HG03439 (cell line): Measurements from ENCODE around the gene EEPD1.
A peak's percentile ranks its signal among the peaks of the same experiment; 100 is the strongest.

Experiments used
- ATAC-seq: cut with Tn5 transposase; IDR thresholded peaks from one replicate; pipeline ENCODE4 v1.9.1; 2021; ENCODE audit warnings: mild to moderate bottlenecking, moderate library complexity; ENCODE audit not compliant: unreplicated experiment

Gene EEPD1

DNA sequence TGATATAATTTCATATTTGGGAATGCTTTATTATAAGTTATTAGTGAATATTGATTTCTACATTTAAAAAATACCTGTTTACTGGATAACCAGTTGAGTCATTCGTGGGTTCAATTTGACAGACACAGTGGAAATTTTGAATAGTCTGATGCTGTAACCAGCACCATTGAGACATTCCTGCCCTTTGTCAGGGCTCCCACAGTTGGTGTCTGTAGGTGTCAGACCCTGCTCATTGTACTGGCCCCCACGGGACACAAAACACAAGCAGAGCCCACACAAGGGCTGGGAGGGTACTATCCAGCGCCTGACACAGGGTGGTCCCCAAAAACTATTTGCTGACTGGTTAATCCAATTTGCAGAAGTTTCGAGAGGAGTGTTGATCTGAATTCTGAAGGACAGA lies 35.9 kb downstream of the EEPD1 start:
- ATAC-seq = no peak

DNA sequence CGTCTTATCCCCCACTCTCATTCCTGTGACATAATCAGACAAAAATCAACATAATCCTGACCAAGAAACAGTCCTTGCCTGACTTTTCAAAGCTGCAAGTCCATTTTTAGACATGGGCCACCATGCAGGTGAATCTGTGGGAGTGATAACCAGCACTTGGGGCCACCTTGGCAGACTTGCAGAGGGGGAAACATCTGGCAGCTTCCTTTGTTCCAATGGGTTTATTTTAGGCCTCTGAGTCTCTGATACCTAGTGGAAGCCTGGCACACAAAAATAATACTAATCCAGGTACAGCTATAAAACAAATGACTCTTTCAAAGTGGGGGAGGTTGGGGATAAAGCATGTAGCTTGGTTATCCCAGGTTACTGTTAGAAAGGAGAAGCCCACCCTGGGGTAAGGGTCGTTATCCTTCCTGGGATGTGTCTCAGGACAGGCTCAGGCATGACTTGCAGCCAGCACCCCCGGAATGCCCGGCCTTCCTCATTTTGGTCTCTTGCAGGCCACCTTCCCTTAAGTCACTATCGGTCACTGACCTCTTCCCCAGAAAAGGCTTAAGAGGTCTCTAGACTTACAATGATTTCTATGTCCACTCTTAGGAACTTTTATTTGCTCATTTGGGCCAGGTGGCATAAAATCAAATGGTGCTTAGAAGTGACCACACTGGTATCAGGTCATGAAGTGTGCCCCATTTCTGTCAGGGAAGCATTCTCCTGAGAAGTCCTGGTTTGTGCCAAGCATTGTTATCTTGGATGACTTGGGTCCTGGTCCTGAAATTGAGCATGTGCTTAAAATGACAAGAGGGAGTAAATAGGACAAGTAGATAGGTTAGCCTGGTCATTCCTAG lies 37.6 kb downstream of the EEPD1 start:
- ATAC-seq = no peak

DNA sequence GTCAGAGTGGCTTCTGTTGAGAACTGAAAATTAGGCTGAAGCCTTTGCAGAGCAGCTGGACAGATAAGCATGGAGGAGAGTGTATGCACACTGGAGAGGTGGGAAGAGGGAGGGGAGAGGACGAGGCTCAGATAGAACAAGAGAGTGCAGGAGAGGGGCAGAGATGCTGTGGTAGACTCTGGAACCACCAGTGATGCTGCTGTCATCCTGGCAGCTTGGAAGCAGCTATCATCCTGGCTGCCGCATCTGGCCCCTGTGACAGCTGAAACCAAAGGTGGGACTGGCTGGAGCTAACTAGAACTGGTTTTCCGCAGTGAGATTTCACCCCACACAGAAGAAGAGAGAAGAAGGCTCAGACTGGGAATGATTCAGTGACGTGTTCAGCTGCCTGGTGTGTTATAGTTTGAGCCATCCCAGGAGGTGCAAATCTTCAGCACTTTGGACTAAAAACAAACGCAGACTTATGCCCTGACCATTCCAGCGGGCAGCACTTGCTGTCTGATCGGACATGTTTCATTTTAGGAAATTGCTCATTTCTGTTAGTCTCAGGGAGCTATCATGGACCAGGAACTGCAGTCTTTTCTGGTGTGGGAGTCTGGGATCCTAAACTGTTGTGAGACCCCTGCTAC lies 38.4 kb downstream of the EEPD1 start:
- no peak for ATAC-seq

DNA sequence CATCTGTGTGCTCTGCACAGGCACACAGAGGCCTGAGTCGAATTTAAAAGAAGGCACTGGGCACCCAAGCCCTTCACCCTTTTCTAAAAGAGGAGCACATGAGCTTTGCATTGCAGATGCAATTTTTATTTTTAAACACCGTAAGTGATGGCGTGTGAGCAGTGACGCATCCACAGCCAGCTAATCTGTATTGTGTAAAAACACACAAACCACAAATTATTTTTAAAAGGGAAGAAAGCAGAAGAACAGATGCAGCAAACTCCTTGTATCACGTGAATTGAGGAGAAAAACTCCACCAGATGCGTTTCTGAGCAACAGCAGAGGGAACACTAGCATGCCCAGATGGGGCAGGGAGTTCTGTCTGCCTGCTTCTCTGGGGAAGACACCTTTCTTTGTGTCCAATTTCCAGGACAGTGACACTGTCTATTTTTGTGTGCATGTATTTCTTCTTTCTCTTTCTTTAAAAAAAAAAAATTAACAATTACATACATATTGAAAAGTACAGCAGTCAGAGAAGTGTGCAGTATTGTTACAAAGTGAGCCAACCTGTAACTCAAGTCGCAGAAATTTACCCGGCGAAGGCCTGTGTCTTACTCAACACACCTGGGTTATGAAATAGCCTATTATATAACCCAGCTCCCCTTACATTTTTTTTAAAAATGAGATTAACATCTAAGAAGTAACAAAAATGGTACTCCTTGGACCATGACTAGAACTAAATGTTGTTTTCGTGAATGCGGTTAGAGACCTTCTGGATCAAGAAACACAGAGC lies 39.2 kb downstream of the EEPD1 start:
- ATAC-seq = peak; percentile 56

DNA sequence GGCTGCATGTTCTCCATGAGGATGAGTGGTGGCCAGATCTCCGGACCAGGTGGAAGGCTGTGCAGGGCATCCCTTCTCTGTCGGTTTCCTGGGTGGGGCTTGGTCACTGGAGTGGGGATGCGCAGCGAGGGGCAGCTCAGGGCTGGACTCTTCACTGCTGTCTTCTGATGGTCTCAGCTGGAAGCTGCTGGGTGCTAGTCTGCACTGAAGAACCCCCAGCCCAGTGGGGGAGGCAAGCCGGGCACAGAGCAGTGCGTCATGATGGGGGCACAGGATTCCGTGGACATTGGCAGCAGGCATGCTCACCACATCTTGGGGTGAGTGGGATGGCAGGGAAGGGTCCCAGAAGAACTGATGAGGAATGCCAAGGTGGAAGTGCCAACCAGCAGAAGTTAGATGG lies 39.8 kb downstream of the EEPD1 start:
- no peak for ATAC-seq

DNA sequence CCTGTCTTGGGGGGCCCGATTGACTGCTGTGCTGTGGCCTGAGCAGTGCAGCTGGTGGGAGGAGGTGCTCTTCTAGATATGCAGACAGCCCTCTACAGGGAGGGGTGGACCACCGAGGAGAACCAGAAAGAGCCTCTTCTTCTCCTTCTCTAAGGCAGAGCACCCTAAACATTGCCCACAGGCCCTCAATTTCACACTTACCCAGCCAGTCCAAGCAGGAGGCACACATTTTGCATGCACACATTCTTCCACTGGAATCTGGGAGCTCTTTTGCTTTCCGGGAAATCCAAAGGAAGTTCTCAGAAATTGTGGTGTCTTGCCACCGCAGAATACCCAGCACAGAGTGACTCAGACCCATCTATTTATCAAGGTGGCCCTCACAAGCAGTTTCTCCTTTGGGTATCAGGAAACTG lies 45.8 kb downstream of the EEPD1 start:
- no peak for ATAC-seq

DNA sequence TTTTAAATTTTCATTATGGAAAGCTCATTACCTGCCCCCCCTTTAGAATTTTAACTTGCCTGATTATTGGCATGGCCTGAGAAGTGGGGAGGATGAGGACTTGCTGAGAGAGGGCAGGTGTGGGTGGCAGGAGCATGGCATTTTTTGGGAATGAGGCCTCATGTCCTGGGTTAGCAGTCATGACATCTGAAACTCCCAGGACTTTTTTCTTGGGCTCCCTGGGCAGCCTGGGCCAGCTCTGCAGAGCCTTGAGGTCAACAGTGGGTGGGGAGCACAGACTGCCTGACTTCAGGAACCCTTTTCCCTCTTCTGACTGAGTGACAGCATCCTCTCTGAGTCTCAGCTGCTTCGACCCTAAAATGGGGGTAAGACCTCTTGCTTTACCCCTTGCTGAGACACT lies 46.3 kb downstream of the EEPD1 start:
- ATAC-seq = no peak

DNA sequence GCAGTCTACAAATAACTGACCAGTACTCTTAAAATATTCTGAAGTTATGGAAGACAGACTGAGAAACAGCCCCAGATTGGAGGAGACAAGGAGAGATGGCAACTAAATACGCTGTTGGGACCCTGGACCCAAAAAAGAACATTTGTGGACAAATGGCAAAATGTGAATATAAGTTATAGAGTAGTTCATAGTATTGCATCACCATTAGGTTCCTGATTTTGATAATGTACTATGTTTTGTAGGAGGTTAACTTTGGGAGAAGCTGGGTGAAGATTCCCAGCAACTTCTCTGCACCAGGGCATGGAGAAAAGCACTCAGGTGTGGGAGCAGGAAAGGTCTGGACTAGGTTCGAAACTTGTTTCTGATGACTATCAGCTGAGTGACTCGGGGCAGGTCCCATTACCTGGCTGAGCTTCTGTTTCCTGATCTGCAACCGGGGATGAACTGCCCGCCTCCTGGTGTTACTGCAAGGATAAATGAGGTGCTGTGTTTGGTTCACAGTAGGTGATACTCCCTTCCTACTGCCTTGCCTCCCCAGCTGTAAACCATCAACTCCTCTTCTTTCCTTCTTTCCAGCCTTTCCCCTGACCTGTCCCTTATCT lies 48.2 kb downstream of the EEPD1 start:
- no peak for ATAC-seq

DNA sequence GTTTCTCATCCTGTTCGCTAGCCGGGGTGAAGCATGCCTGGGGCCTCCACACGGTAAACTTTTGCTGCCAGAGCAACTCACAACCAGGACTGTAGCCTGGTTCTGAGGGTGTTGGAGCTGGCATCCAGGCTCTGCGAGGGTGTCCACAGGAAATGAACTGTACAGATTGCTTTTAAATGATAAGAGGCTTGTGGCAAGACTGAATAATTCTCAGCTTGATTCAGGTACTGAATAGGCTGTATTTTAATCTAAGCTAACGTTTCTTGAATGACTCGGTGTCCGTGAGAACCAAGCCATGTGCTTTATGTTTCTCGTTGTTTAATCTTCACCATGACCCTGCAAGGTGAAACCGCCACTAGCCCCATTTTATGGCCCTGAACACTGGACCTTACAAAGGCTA lies 49.3 kb downstream of the EEPD1 start:
- ATAC-seq = no peak

DNA sequence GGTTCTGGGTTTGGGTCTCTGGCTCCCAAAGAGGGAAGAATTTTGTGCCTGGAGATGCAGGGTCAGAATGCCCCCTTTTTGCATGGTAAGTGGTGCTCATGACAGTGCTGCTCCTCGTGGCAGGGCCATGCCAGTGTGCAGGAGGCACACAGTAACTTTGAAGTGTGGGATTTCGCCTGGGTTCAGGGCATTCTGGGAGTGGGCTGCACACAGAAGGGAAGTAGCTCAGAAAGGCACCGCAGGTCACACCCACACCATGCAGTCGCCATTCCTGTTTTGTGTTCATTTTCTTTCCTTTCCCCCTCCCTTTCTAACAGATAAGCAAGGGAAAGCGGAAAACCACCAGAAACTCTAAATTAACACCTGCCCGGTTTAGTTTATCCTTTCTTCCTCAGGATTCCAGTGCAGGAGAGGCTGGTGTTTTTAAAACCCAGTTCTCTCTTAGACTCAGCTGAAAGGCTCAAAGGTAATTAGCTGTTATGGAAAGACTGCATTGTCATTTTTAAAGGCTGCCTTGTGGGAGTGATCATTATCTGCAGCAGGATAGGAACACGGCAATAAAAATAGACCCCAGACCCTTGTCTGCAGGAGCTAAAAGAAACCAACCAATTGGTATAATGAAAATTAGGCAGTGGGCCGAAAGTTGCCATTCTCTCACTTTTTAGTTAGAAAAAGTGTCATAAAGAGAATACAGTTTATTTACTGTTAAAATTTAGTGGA lies 50.2 kb downstream of the EEPD1 start:
- no peak for ATAC-seq

DNA sequence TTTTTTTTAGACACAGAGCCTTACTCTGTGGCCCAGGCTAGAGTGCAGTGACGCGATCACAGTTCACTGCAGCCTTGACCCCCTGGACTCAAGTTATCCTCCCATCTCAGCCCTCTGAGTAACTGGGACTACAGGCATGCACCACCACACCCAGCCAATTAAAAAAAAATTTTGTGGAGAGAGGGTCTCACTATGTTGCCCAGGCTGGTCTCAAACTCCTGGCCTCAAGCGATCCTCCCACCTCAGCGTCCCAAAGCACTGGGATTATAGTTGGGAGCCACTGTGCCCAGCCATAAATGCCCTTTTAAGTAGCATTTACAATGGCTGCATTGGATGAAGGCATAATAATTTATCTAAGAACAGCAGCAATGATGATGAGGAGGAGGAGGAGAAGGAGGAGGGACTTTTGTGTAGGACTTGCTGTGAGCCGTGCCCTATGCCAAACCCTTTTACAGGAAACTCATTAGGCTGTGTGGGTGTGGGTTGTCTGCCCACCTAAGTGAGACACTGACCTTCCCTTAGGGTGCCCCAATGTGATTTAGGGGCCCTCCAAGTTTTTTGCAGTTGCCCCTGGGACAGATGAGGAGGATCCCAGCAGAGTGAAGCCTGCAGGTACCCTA lies 51.1 kb downstream of the EEPD1 start:
- ATAC-seq = no peak

DNA sequence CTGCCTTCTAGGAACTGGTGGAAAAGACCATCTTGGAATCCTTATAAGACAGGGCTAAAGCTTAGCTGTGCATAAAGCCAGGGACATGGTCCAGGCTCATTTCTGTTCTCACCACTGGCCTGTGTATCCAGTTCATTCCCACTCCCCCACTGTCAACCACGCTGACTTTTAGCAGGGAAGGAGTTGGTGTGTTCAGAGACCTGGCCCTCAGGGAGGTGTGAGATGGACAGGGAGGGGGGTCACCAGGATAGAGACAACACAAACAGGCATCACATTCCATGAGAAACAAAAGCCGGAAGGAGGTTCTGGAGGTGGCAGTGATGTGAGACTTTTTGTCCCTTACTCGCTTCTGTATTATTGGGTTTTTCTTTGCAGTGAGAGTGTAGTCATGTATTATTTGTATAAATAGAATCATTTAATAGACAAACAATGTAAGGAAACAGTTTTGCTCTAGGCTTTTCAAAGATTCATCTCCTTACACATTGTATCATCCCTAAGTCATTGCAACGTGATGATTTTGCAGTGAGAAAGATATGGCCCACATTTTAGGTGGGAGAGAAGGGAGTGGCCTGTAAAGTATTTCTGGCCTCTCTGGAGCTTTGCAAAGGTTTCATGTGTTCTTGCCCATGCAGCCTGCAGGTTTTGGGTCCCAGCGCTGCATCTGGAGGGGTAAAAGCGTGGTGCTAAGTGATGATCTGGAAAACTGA lies 52.0 kb downstream of the EEPD1 start:
- ATAC-seq = no peak

DNA sequence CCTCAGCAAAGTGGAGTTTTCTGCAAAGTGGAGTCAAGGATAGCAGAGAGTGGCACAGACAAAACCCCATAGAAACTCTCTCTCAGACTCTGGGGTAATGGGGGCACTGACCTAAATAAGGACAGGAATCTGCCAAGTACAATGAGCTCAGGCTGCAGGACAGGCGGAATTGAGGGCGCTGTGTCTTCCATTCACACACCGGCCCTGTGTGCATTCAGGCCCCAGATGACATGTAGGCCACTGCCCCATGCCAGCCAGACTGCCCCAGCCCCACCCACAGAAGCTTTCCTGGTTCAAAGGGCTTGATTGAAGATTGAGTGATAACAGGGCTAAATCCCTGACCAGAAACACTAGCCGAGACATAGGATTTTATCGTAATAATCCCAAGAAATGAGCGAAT lies 52.7 kb downstream of the EEPD1 start:
- no peak for ATAC-seq

DNA sequence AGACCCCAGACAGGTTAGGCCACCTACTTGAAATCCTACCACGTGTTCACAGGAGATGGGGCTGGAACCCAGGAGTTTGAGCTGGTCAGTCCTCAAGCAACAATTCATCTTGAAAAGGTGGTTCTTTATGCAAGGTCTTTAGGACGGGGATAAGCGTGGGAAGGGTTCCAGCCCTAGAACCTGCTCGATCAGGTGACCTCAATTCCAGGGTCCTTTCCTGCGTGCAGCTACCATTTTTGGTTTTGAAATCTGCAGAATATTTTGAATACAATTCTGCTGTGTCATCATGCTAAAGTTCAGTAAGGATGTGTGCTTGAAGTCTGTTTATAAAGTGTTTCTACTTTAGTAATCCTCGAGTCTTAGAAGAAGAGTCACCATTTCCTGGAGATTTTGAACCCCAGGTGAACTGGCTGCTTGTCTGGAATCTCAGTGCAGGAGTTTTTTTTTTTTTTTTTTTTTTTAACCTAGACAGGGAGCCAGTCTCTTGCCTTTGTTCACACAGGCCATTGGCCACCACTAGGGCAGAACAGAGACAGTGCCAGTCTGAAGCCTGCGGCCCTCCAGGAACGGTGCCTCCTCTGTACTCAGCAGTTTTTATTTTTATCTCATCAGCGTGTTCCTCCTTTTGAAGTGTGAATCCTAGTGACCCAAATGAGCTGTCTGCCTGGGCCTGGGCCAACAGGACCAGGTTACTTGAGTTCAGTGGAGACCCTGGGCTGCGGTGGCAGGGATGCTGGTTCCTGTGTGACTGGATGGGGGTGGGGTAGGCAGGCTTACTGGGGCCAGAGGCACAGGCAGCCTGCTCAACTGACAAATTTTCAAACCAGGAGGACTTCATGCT lies 54.6 kb downstream of the EEPD1 start:
- ATAC-seq = no peak

DNA sequence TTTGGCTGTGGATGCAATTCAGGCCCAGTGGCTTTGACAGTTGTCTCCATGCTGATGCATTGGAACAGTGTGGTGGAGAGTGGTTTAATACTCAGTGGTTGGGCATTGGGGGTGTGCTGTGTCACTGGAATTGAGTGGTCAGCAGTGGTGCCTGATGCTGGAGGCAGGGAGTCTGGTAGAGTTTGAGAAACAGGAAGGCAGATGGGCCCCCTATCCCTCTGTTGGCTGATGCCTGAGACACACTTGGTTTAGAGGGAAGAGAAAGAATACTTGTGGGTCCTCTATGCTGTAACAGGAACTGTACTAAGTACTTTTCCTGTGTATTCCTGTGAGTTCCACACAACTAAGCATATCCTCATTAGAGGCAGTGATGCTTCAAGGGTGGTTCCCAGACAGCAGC lies 55.4 kb downstream of the EEPD1 start:
- no peak for ATAC-seq

DNA sequence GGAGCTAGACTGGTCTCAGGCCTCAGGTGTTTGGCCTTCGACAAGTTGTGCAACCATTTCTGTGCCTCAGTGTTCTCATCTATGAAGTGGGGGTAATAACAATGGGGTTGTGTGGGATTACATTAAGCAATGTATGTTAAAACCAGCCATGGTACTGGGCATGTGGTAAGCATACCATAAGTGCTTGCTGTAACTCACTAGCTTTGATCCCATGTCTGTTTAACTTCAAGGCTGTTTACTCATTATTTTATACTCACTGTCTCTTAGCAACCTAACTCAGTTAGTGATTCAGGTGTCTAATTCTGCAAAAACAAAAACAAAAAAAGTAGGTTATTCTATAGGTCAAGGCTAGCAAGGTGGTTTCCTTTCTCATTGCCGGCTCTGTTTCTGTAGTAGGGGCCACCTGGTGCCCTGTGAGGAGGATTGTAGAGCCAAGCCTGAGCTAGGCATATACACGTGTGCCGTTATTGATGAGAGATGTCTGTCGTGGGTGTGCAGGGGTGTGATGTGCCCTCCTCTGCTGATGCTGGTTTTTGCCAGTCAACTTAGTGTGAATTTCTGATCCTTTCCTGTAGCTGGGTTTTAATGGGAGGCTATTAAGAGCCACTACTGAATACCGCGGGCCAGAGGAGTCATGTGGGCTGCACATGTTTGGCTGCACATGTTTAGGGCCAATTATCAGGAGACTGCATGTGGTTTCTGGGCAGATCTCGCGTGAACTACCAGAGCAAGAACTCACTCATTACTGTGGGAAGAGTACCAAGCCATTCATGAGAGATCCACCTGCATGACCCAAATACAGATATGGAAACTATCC lies 56.2 kb downstream of the EEPD1 start:
- ATAC-seq = no peak

DNA sequence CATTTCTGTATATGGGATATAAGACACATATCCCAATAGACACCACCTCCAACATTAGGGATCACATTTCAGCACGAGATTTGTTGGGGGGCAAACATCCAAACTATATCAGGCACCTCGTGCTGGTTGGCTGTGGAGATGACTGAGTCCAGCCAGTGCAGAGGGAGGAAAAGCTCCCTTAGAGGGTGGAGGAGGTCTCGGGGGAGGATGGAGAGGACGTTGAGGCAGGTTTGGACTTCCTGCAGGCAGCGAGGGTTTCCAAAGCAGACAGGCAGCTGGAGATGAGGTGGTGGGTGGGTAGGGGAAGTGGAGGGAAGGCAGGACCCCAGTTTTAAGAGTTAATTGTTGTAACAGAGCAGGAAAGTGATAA lies 56.7 kb downstream of the EEPD1 start:
- no peak for ATAC-seq

DNA sequence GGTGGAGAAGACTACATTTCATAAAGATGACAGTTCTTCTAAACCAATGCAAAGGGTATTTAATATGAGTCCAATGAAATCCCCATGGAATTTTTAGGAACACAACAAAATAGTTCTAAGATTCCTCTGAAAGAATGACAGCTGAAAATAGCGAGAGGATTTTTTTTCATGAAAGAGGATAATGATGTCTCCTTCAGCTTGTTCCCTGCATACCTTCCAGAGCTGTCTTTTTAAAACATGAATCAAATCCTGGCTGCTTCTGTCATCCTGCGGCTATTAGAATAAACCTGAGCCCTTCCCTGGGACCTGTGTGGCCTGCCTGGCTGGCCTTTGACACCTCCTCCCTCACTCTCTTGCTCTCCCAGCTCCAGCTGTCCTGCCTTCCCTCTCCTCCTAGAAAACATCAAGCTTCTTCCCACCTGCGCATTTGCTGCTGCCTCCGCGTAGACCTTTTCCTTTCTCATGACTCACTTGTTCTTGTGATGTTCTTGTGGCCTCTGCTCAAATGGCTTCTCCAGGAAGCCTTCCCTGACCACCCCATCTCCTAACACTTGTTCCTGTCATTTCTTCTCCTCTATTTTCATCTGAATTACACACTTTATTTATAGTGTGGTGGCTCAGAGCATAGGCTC lies 57.4 kb downstream of the EEPD1 start:
- ATAC-seq = no peak
